KG1 (cell line): ENCODE measurements around the gene LRRC27.

ENCODE experiments used
- DNase-seq: peaks from one replicate; lab custom pipeline; 2025; lab: John Stamatoyannopoulos, UW

The LRRC27 gene

GRCh38 chr10:132414402-132415016 lies 82.5 kb downstream of the LRRC27 start:
- no peak for DNase-seq

GRCh38 chr10:132415255-132415654 lies 83.3 kb downstream of the LRRC27 start:
- no peak for DNase-seq

GRCh38 chr10:132415956-132416355 lies 84.0 kb downstream of the LRRC27 start:
- no peak for DNase-seq

GRCh38 chr10:132416566-132417256 lies 84.7 kb downstream of the LRRC27 start:
- DNase-seq = no peak

GRCh38 chr10:132417257-132417910 lies 85.4 kb downstream of the LRRC27 start:
- DNase-seq = no peak

- no peak for DNase-seq
These were observed 86.0 kb downstream of the LRRC27 start for GRCh38 chr10:132417957-132418441.

- DNase-seq = no peak
These were observed 86.8 kb downstream of the LRRC27 start for GRCh38 chr10:132418527-132419416.

- no peak for DNase-seq
These were observed 87.8 kb downstream of the LRRC27 start for GRCh38 chr10:132419538-132420468.

- DNase-seq = peak; percentile 59
These were observed 88.5 kb downstream of the LRRC27 start for GRCh38 chr10:132420469-132420980.

GRCh38 chr10:132420981-132421846 lies 89.2 kb downstream of the LRRC27 start:
- peak; percentile 61 for DNase-seq

- no peak for DNase-seq
These were observed 90.1 kb downstream of the LRRC27 start for GRCh38 chr10:132421847-132422751.

- peak; percentile 81 for DNase-seq
These were observed 91.2 kb downstream of the LRRC27 start for GRCh38 chr10:132422903-132423825.

- DNase-seq = no peak
These were observed 92.2 kb downstream of the LRRC27 start for GRCh38 chr10:132423966-132424861.

- DNase-seq = no peak
These were observed 93.2 kb downstream of the LRRC27 start for GRCh38 chr10:132425029-132425756.

- no peak for DNase-seq
These were observed 93.8 kb downstream of the LRRC27 start for GRCh38 chr10:132425757-132426155.
